GM18505 (cell line): ENCODE measurements around the gene FSIP1.

Experiments
- ATAC-seq: cut with Tn5 transposase; IDR thresholded peaks from one replicate; pipeline ENCODE4 v1.9.1; 2021; ENCODE audit not compliant: unreplicated experiment
- POLR2A ChIP-seq: IDR thresholded peaks from 4 replicates; pipeline ENCODE4 v1.6.1; 2011; ENCODE audit warnings: borderline replicate concordance; ENCODE audit not compliant: insufficient read depth, insufficient read length; ENCODE audit errors: extremely low read depth

FSIP1 gene

GRCh38 chr15:39624806-39625205 is 157.8 kb downstream of the FSIP1 start:
- no peak for TF ChIP-seq POLR2A
- no peak for ATAC-seq

GRCh38 chr15:39623529-39623931 is 159.1 kb downstream of the FSIP1 start:
- peak; percentile 91 for ATAC-seq
- TF ChIP-seq POLR2A: no peak

GRCh38 chr15:39622660-39623516 is 159.8 kb downstream of the FSIP1 start:
- peak; percentile 9 for ATAC-seq
- no peak for TF ChIP-seq POLR2A

GRCh38 chr15:39621976-39622375 is 160.7 kb downstream of the FSIP1 start:
- ATAC-seq: no peak
- no peak for TF ChIP-seq POLR2A

- no peak for TF ChIP-seq POLR2A
- no peak for ATAC-seq
Observed at GRCh38 chr15:39621210-39621609, 161.4 kb downstream of the FSIP1 start.

GRCh38 chr15:39618063-39618823 is 164.4 kb downstream of the FSIP1 start:
- no peak for ATAC-seq
- TF ChIP-seq POLR2A: no peak

GRCh38 chr15:39616731-39617455 is 165.7 kb downstream of the FSIP1 start:
- TF ChIP-seq POLR2A: no peak
- ATAC-seq: no peak

- no peak for TF ChIP-seq POLR2A
- no peak for ATAC-seq
Observed at GRCh38 chr15:39613861-39614260, 168.8 kb downstream of the FSIP1 start.

GRCh38 chr15:39613271-39613670 is 169.4 kb downstream of the FSIP1 start:
- no peak for TF ChIP-seq POLR2A
- ATAC-seq: no peak

- no peak for TF ChIP-seq POLR2A
- ATAC-seq: no peak
Observed at GRCh38 chr15:39610665-39611064, 172.0 kb downstream of the FSIP1 start.

- TF ChIP-seq POLR2A: no peak
- ATAC-seq: no peak
Observed at GRCh38 chr15:39609166-39609916, 173.3 kb downstream of the FSIP1 start.

- ATAC-seq: no peak
- TF ChIP-seq POLR2A: no peak
Observed at GRCh38 chr15:39608185-39609139, 174.2 kb downstream of the FSIP1 start.
